ENCODE data around the gene RTTN.
A peak's percentile ranks its signal among the peaks of the same experiment; 100 is the strongest.
"Not testable (repeated sequence)": the region's sequence is repeated elsewhere in the genome, so short reads cannot be mapped to it uniquely, and the experiment has no call there.

RTTN gene

GRCh38 chr18:70205421-70206397, at the start of gene RTTN:
Gene RTTN (minus strand): TSS chr18:70205687. CDS start chr18:70205658, 29 bp downstream.
- TF ChIP-seq Cebpa-rat (IDR thresholded peaks at IDR 0.05): no peak
- no peaks in the 10 kb centered on the region for H3K9me3 ChIP-seq (replicated peaks in 1 of 11)
- peak within 1 kb of the TSS; percentile 79 to 98 (median 94) for H3K4me3 ChIP-seq
- H3K4me2 ChIP-seq: peak within 1 kb of the TSS; percentile 66 to 87 (median 77)
- H3K4me1 ChIP-seq: peaks cover 15 to 27% (median 21%) of the 10 kb centered on the region in 10 experiments
- H3K36me3 ChIP-seq: peaks cover 0 to 33% (median 22%) of the 10 kb centered on the region in 11 experiments; a peak in 17 of 22 replicates
- peak within 1 kb of the TSS; percentile 87 to 97 (median 94) for H3K27ac ChIP-seq
- no peaks in the 10 kb centered on the region for H4K20me1 ChIP-seq
- H3K9ac ChIP-seq: peak within 1 kb of the TSS; percentile 83 to 93 (median 90)
- H3K27me3 ChIP-seq: no peaks in the 10 kb centered on the region

GRCh38 chr18:70250781-70251180, 45.3 kb upstream of the RTTN start:
- Histone ChIP-seq H3K4me3 (no peak overlapping the region), H3K4me1 (peaks cover 0 to 18% (median 4%) of the 10 kb centered on the region in 10 experiments; a peak in 9 of 20 replicates), H3K36me3 (no peaks in the 10 kb centered on the region), H3K27ac (no peak overlapping the region), H3K9ac (no peak overlapping the region), H3K4me2 (no peak overlapping the region), H3K27me3 (no peaks in the 10 kb centered on the region), H4K20me1 (no peaks in the 10 kb centered on the region), H3K9me3 (replicated peaks in 1 of 11) (peaks cover 0 to 14% (median 12%) of the 10 kb centered on the region in 11 experiments; a peak in 11 of 22 replicates)
- no peak for TF ChIP-seq Cebpa-rat (IDR thresholded peaks at IDR 0.05)

GRCh38 chr18:70249861-70250260, 44.4 kb upstream of the RTTN start:
- H3K9me3 ChIP-seq (replicated peaks in 1 of 11): peaks cover 0 to 14% (median 12%) of the 10 kb centered on the region in 11 experiments; a peak in 11 of 22 replicates
- not testable (repeated sequence) for H3K4me3 ChIP-seq, H3K4me2 ChIP-seq, H3K9ac ChIP-seq, H3K27ac ChIP-seq, H4K20me1 ChIP-seq, H3K36me3 ChIP-seq, H3K27me3 ChIP-seq
- H3K4me1 ChIP-seq: peaks cover 0 to 21% (median 4%) of the 10 kb centered on the region in 10 experiments; a peak in 9 of 20 replicates

- no peak for TF ChIP-seq Cebpa-rat (IDR thresholded peaks at IDR 0.05)
- H3K36me3 ChIP-seq: no peaks in the 10 kb centered on the region
- no peaks in the 10 kb centered on the region for H3K27me3 ChIP-seq
- H3K4me2 ChIP-seq: peak overlapping the region in 3 of 11 experiments; percentile 20 to 43 (median 26); a peak in 3 of 22 replicates
- H3K9me3 ChIP-seq (replicated peaks in 1 of 11): peaks cover 0 to 14% (median 12%) of the 10 kb centered on the region in 11 experiments; a peak in 11 of 22 replicates
- peak overlapping the region in 1 of 11 experiments; percentile 28; a peak in 2 of 22 replicates for H3K27ac ChIP-seq
- peaks cover 0 to 21% (median 4%) of the 10 kb centered on the region in 10 experiments; a peak in 9 of 20 replicates for H3K4me1 ChIP-seq
- H3K9ac ChIP-seq: no peak overlapping the region
- no peak overlapping the region for H3K4me3 ChIP-seq
- H4K20me1 ChIP-seq: no peaks in the 10 kb centered on the region
These were observed 43.6 kb upstream of the RTTN start for GRCh38 chr18:70249118-70249517.

- TF ChIP-seq Cebpa-rat (IDR thresholded peaks at IDR 0.05): no peak
- H3K27me3 ChIP-seq: no peaks in the 10 kb centered on the region
- no peak overlapping the region for H3K27ac ChIP-seq
- H3K9me3 ChIP-seq (replicated peaks in 1 of 11): peaks cover 0 to 17% (median 13%) of the 10 kb centered on the region in 11 experiments; a peak in 11 of 22 replicates
- H3K4me3 ChIP-seq: no peak overlapping the region
- H4K20me1 ChIP-seq: no peaks in the 10 kb centered on the region
- peak overlapping the region in 1 of 11 experiments; percentile 27; a peak in 1 of 22 replicates for H3K9ac ChIP-seq
- peak overlapping the region in 3 of 11 experiments; percentile 13 to 61 (median 52); a peak in 6 of 22 replicates for H3K4me2 ChIP-seq
- H3K4me1 ChIP-seq: peaks cover 0 to 21% (median 4%) of the 10 kb centered on the region in 10 experiments; a peak in 9 of 20 replicates
- H3K36me3 ChIP-seq: no peaks in the 10 kb centered on the region
These were observed 40.6 kb upstream of the RTTN start for GRCh38 chr18:70246061-70246466.

- no peak overlapping the region for H3K9ac ChIP-seq
- no peaks in the 10 kb centered on the region for H3K27me3 ChIP-seq
- no peak overlapping the region for H3K4me3 ChIP-seq
- H3K4me1 ChIP-seq: peaks cover 0 to 9% (median 2%) of the 10 kb centered on the region in 10 experiments; a peak in 6 of 20 replicates
- no peak for TF ChIP-seq Cebpa-rat (IDR thresholded peaks at IDR 0.05)
- no peaks in the 10 kb centered on the region for H3K36me3 ChIP-seq
- H3K4me2 ChIP-seq: no peak overlapping the region
- no peak overlapping the region for H3K27ac ChIP-seq
- peaks cover 0 to 5% (median 0%) of the 10 kb centered on the region in 11 experiments; a peak in 2 of 22 replicates for H3K9me3 ChIP-seq (replicated peaks in 1 of 11)
- H4K20me1 ChIP-seq: no peaks in the 10 kb centered on the region
These were observed 37.8 kb upstream of the RTTN start for GRCh38 chr18:70243131-70243929.

GRCh38 chr18:70236921-70237320, 31.4 kb upstream of the RTTN start:
- H3K27ac ChIP-seq; H3K27me3 ChIP-seq; H3K4me2 ChIP-seq; H3K36me3 ChIP-seq; H3K9ac ChIP-seq; H3K4me3 ChIP-seq; H3K9me3 ChIP-seq (replicated peaks in 1 of 11); H4K20me1 ChIP-seq: not testable (repeated sequence)
- peaks cover 0 to 22% (median 0%) of the 10 kb centered on the region in 10 experiments; a peak in 6 of 20 replicates for H3K4me1 ChIP-seq

GRCh38 chr18:70235478-70235877, 30.0 kb upstream of the RTTN start:
- Histone ChIP-seq H3K27ac (peak overlapping the region in 2 of 11 experiments; percentile 15 to 40; a peak in 3 of 22 replicates), H3K36me3 (no peaks in the 10 kb centered on the region)

More at GRCh38 chr18:70235478-70235877, 30.0 kb upstream of the RTTN start:
- TF ChIP-seq Cebpa-rat (IDR thresholded peaks at IDR 0.05): no peak
- Histone ChIP-seq H3K4me1 (peaks cover 0 to 22% (median 0%) of the 10 kb centered on the region in 10 experiments; a peak in 6 of 20 replicates), H3K9ac (no peak overlapping the region), H3K9me3 (replicated peaks in 1 of 11) (peaks cover 0 to 3% (median 0%) of the 10 kb centered on the region in 11 experiments; a peak in 1 of 22 replicates), H4K20me1 (no peaks in the 10 kb centered on the region), H3K4me3 (no peak overlapping the region), H3K4me2 (peak overlapping the region in 3 of 11 experiments; percentile 60 to 74 (median 62); a peak in 6 of 22 replicates), H3K27me3 (no peaks in the 10 kb centered on the region; a peak in 1 of 22 replicates)
